OCI-LY7 (cell line): ENCODE data around the gene RNF144B.

Experiments
- CTCF ChIP-seq: fragments of 200-600 bp; sonication (generic); conservative IDR thresholded peaks from 2 replicates; pipeline ENCODE4 v1.5.1; 2014; ENCODE audit warnings: mild to moderate bottlenecking, antibody characterized with exemption, low read length, moderate library complexity, mixed read lengths
- EZH2phosphoT487 ChIP-seq: fragments of 200-600 bp; sonication (generic); IDR thresholded peaks from 2 replicates; pipeline ENCODE4 v1.6.1; 2018; ENCODE audit warnings: low read depth, borderline replicate concordance, mild to moderate bottlenecking, mixed run types, antibody characterized with exemption, low read length, moderate library complexity, mixed read lengths

GRCh38 chr6:18388271-18388670, 1.1 kb downstream of the RNF144B start:
- TF ChIP-seq CTCF (no peak), EZH2phosphoT487 (no peak)
